WERI-Rb-1 (cell line): Measurements from ENCODE around the gene CTNS.

Experiments
- DNase-seq: peaks from one replicate; pipeline ENCODE4 v3.0.0-alpha.2; 2020
- H3K27ac ChIP-seq: fragments of 250-450 bp; sonication (Bioruptor Pico); 2 replicates; pipeline ENCODE4 v1.5.1; 2020; ENCODE audit warnings: mild to moderate bottlenecking, moderate library complexity
- H3K27me3 ChIP-seq: fragments of 250-450 bp; sonication (Bioruptor Pico); 2 replicates; pipeline ENCODE4 v1.5.1; 2021; ENCODE audit warnings: mild to moderate bottlenecking, low read depth, moderate library complexity; ENCODE audit not compliant: insufficient read depth, severe bottlenecking
- H3K36me3 ChIP-seq: fragments of 250-450 bp; sonication (Bioruptor Pico); 2 replicates; pipeline ENCODE4 v1.5.1; 2020; ENCODE audit warnings: mild to moderate bottlenecking, moderate library complexity
- H3K4me3 ChIP-seq: 2 replicates; pipeline ENCODE4 v1.5.1; 2011; ENCODE audit warnings: low read depth, mild to moderate bottlenecking, control low read depth, low read length
- H3K9me3 ChIP-seq: fragments of 250-450 bp; sonication (Bioruptor Pico); 2 replicates; pipeline ENCODE4 v1.5.1; 2021; ENCODE audit warnings: mild to moderate bottlenecking, moderate library complexity; ENCODE audit not compliant: severe bottlenecking
- TF ChIP-seq, protein P1 (sequence below): IDR thresholded peaks from 2 replicates; pipeline ENCODE4 v1.5.1; 2011; ENCODE audit warnings: low read depth, mild to moderate bottlenecking, control low read depth, inconsistent platforms, low read length

CTNS gene

DNA sequence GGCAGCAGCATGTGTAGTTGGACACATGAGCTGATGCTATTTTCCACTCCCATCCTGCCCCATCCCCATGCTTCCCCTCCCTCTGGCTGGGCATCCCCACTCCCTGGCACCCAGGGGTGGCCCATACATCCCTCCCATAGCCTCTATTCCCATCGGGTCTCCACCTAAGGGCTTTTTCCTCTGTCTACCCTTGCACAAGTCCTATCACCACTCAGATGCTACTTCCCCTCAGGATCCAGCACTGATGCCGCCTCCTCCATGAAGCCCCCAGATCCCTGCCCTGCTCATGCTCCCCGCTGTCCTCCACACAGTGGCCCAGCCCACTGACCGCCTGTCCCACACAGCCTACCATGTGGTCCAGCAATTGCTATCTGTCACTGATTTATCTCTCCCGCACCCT, 43.2 kb upstream of the CTNS start:
- Histone ChIP-seq H3K27ac (no peak overlapping the region), H3K4me3 (no peak overlapping the region), H3K27me3 (no peaks in the 10 kb centered on the region), H3K36me3 (peaks cover 20% of the 10 kb centered on the region), H3K9me3 (no peaks in the 10 kb centered on the region)
- TF ChIP-seq, protein P1, sequence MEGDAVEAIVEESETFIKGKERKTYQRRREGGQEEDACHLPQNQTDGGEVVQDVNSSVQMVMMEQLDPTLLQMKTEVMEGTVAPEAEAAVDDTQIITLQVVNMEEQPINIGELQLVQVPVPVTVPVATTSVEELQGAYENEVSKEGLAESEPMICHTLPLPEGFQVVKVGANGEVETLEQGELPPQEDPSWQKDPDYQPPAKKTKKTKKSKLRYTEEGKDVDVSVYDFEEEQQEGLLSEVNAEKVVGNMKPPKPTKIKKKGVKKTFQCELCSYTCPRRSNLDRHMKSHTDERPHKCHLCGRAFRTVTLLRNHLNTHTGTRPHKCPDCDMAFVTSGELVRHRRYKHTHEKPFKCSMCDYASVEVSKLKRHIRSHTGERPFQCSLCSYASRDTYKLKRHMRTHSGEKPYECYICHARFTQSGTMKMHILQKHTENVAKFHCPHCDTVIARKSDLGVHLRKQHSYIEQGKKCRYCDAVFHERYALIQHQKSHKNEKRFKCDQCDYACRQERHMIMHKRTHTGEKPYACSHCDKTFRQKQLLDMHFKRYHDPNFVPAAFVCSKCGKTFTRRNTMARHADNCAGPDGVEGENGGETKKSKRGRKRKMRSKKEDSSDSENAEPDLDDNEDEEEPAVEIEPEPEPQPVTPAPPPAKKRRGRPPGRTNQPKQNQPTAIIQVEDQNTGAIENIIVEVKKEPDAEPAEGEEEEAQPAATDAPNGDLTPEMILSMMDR, result no peak
- no peak for DNase-seq

DNA sequence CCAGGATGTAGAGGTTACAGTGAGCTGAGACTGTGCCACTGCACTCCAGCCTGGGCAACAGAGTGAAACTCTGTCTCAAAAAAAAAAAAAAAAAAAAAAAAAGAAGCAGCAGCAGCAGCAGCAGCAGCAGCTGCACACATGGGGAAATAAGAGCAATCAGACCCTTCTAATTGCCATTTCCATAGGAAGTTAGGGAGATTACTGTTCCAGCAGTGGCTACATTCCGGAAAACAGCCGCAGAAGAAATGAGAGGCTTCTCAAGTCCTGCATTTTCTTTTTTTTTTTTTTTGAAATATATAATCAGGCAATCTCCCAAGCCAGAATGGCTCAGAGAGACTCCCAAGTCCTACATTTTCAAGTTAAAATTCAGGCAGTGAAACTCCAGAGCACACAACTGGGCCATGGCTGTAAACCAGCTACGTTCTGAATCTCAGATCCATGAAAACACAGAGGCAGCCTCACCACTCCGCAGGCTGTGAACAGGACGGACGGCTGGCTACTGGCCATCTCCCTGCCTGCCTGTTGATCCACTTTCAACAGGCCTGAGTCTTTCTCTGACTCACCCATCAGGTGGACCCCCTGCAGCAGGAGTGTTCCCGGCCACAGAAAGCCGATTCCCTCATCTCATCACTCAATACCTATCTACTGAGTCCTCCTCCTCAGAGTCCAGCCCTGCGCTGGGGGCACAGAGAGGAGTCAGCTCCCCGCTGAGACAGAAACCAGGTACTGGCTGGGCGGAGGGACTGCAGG, 42.3 kb upstream of the CTNS start:
- Histone ChIP-seq H3K9me3 (no peaks in the 10 kb centered on the region), H3K27me3 (no peaks in the 10 kb centered on the region), H3K4me3 (no peak overlapping the region), H3K27ac (no peak overlapping the region), H3K36me3 (peaks cover 20% of the 10 kb centered on the region)
- TF ChIP-seq, protein P1, result no peak
- no peak for DNase-seq

DNA sequence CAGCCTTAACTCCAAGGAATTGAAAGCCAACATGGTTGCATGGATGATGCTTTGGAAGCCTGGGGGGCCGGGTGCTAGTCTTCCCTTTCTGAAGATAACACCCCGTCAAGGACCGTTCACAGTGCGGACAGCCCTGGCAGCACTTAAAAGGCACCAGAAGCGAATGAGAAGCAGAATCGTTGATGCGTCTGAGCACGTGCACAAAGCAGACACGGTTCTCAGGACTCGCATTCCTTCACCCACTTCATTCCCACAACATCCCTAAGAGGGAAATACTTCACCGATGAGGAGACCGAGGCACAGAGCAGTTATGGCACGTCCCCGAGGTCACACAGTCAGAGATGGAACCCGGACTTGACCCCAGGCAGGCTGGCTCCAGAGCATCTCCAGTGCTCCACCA, 41.6 kb upstream of the CTNS start:
- TF ChIP-seq, protein P1, result no peak
- peaks cover 12% of the 10 kb centered on the region for H3K36me3 ChIP-seq

DNA sequence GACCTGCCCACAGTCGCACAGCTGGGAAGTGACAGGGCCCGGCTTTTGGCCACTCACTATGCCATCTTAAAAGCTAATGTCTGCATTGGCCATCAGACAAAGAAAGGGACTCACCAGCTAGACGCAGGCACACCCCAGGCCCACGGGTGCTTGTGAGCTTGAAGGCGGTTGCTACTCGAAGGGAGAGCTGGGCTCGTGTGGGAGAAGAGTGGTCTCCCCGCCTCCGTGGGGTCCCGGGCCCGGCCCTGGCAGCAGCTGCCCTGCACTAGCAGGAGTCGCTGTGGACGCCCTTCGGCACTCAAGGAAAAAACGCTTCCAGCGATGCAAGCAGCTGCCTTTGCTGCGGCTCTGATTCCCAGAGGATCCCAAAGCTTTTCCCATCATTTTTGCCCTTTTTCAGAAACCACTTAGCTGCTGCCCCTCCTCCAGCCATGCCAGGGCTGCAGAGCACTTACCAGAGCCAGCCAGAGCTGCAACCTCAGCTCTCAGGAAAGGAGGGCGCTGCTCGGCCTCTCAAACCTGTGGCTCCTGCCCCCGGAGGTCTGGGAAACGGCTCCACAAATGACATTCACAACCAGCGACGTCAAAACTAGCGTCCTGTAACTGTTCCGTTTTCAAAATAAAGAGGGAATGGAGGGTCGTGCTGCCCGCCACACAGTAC, 39.6 kb upstream of the CTNS start:
- no peak for DNase-seq
- Histone ChIP-seq H3K27ac (no peak overlapping the region), H3K27me3 (no peaks in the 10 kb centered on the region), H3K9me3 (no peaks in the 10 kb centered on the region), H3K4me3 (no peak overlapping the region), H3K36me3 (peaks cover 3% of the 10 kb centered on the region; the same call in 1 of the 2 replicates)
- TF ChIP-seq, protein P1, result no peak

More for the DNA sequence above, 41.6 kb upstream of the CTNS start:
- DNase-seq, result no peak
- no peaks in the 10 kb centered on the region for H3K27me3 ChIP-seq
- no peak overlapping the region for H3K4me3 ChIP-seq
- no peak overlapping the region for H3K27ac ChIP-seq
- no peaks in the 10 kb centered on the region for H3K9me3 ChIP-seq

DNA sequence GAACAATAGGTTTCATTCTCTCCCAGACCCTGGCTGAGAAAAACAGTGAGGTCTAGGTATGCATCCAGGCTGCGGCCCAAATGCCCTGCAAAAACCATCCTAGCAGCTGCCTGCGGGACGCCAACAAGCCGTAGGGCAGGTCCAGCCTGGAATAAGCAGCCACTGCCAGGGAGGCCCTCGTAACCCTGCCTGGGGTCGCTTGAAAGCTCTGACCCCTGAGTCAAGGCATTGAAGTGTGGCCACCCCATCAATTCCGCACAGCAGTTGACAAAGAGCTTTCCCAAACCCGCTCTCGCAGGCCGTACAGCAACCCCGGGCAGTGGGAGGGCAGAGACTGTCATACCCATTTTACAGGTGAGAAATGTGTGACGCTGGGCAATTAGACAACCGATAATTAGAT, 38.5 kb upstream of the CTNS start:
- DNase-seq, result no peak
- no peak overlapping the region for H3K27ac ChIP-seq
- TF ChIP-seq, protein P1, result no peak

More for the DNA sequence above, 38.5 kb upstream of the CTNS start:
- Histone ChIP-seq H3K36me3 (peaks cover 4% of the 10 kb centered on the region; the same call in 1 of the 2 replicates), H3K9me3 (no peaks in the 10 kb centered on the region), H3K4me3 (no peak overlapping the region), H3K27me3 (no peaks in the 10 kb centered on the region)
